ENCODE results near the gene CTIF. TPM values are rescaled to one million over a fixed set of nuclear protein-coding genes. Genes with fewer than 3 reads are reported as not detected.

Gene CTIF
- total and polyA plus RNA-seq, 4 donors = 10.6 to 26.7 (median 12.3) TPM

DNA sequence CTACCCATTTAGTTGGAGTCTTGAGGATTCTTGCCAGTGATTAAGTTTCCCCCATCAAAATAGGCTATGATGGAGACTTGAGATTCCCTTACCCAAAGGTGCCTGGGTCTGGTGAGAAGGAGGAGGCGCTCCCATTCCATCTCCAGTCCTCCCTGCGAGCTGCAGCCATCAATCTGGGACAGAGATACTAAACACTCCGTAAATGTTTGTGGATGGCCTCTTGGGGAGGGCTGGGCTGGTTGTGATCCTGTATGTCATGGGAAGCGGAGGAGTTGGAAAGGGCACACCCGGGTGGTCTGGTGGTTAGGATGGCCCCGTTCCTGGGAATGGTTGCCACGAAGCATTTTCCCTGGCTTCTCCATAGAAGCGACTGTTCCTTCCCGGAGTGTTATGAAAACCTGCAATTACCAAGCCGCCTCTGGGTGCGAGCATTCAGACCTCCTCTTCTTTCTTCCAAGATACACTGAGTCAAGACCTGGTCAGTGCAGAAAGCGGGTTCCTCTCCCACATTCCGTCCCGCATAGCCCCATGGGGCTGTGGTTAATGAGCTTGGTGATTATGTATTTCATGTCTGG, 196.9 kb downstream of the CTIF start (continued):
- TF ChIP-seq, protein P1, sequence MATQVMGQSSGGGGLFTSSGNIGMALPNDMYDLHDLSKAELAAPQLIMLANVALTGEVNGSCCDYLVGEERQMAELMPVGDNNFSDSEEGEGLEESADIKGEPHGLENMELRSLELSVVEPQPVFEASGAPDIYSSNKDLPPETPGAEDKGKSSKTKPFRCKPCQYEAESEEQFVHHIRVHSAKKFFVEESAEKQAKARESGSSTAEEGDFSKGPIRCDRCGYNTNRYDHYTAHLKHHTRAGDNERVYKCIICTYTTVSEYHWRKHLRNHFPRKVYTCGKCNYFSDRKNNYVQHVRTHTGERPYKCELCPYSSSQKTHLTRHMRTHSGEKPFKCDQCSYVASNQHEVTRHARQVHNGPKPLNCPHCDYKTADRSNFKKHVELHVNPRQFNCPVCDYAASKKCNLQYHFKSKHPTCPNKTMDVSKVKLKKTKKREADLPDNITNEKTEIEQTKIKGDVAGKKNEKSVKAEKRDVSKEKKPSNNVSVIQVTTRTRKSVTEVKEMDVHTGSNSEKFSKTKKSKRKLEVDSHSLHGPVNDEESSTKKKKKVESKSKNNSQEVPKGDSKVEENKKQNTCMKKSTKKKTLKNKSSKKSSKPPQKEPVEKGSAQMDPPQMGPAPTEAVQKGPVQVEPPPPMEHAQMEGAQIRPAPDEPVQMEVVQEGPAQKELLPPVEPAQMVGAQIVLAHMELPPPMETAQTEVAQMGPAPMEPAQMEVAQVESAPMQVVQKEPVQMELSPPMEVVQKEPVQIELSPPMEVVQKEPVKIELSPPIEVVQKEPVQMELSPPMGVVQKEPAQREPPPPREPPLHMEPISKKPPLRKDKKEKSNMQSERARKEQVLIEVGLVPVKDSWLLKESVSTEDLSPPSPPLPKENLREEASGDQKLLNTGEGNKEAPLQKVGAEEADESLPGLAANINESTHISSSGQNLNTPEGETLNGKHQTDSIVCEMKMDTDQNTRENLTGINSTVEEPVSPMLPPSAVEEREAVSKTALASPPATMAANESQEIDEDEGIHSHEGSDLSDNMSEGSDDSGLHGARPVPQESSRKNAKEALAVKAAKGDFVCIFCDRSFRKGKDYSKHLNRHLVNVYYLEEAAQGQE (IDR thresholded peaks at IDR 0.05) = no peak
- TF ChIP-seq HNF4A (conservative IDR thresholded peaks at IDR 0.05) = no peak
- no peak for TF ChIP-seq GABPA (IDR thresholded peaks at IDR 0.05 in 1 of 2, conservative IDR thresholded peaks at IDR 0.05 in 1 of 2)
- TF ChIP-seq SP1 (IDR thresholded peaks at IDR 0.05) = no peak
- TF ChIP-seq TAF1 (conservative IDR thresholded peaks at IDR 0.05) = no peak
- TF ChIP-seq YY1 (IDR thresholded peaks at IDR 0.05) = no peak

DNA sequence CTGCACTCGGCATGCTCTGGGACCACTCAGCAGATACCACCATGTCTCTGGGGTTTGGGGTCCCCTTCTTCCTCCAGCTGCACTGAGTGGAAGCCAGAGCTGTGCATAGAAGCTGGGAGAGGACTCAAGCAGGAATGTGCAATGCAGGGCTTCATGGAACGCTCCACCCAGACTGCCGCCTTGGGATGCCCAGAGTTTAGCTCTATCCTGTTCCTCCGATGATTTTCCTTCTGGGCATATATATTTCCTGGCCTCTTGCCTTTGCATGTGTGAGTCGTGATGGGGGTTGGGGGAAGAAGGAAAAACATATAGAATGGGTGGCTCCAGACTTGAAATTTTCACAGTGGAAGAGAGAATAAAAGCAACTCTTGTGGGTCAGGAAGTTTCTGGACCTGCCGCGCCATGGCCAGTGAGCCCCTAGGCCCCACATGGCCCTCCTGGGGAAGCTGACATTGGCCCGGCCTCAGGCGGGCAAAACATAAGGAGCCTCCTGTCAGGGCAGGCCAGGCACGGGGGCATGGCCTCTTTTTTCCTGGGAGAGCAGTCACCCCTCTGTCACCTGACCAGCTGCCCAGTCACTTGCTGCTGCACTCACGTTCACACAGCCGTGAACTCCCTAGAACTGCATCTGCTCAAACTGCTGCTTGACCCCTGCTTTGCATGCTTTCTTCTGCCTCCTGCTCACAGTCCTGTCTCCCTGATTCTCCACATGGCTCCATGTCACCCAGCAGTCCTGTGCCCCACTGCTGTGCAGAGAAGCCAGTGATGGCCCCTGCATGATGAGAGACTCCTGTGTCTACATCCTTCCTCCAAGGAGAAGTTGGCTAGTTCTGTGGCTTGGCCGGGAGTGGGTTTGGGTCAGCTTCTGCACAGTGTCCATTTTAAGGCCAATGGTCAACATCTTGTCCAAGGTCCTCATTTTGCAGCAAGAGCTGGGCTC, 197.8 kb downstream of the CTIF start:
- H3K27me3 ChIP-seq (ENCODE audit: control insufficient read depth in 4 of 4, insufficient read depth in 4 of 4, low read length in 3 of 4) = no peaks in the 10 kb centered on the region

More for the DNA sequence above, 197.8 kb downstream of the CTIF start:
- H3K36me3 ChIP-seq (ENCODE audit: control insufficient read depth in 4 of 4, insufficient read depth in 3 of 4, low read depth in 1 of 4, low read length in 3 of 4) = peaks cover 0 to 8% (median 2%) of the 10 kb centered on the region in 4 donors
- no peak overlapping the region for H3K27ac ChIP-seq (ENCODE audit: low read depth in 1 of 2, low read length in 2 of 2)
- H3K4me1 ChIP-seq (ENCODE audit: control insufficient read depth in 4 of 4, insufficient read depth in 4 of 4, low read length in 3 of 4) = peaks cover 0 to 1% (median 0%) of the 10 kb centered on the region in 4 donors
- H3K4me3 ChIP-seq (ENCODE audit: low read depth in 1 of 3, low read length in 3 of 3) = no peak overlapping the region
- no peaks in the 10 kb centered on the region for H3K9me3 ChIP-seq (ENCODE audit: control insufficient read depth in 4 of 4, low read length in 3 of 4)
- H3K9ac ChIP-seq (ENCODE audit: low read depth in 1 of 2, low read length in 2 of 2) = no peak overlapping the region
- no peak for TF ChIP-seq NR2F2 (IDR thresholded peaks at IDR 0.05)
- no peak for TF ChIP-seq HNF4A (conservative IDR thresholded peaks at IDR 0.05)
- TF ChIP-seq, protein P2, sequence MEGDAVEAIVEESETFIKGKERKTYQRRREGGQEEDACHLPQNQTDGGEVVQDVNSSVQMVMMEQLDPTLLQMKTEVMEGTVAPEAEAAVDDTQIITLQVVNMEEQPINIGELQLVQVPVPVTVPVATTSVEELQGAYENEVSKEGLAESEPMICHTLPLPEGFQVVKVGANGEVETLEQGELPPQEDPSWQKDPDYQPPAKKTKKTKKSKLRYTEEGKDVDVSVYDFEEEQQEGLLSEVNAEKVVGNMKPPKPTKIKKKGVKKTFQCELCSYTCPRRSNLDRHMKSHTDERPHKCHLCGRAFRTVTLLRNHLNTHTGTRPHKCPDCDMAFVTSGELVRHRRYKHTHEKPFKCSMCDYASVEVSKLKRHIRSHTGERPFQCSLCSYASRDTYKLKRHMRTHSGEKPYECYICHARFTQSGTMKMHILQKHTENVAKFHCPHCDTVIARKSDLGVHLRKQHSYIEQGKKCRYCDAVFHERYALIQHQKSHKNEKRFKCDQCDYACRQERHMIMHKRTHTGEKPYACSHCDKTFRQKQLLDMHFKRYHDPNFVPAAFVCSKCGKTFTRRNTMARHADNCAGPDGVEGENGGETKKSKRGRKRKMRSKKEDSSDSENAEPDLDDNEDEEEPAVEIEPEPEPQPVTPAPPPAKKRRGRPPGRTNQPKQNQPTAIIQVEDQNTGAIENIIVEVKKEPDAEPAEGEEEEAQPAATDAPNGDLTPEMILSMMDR (IDR thresholded peaks at IDR 0.05; ENCODE audit: low read depth, low read length, missing input control) = no peak
- no peak for TF ChIP-seq FOXA1 (IDR thresholded peaks at IDR 0.05)
- TF ChIP-seq JUND (IDR thresholded peaks at IDR 0.05) = no peak
- no peak for TF ChIP-seq TAF1 (conservative IDR thresholded peaks at IDR 0.05)
- TF ChIP-seq, protein P1 (IDR thresholded peaks at IDR 0.05) = no peak
- no peak for TF ChIP-seq RAD21 (IDR thresholded peaks at IDR 0.05)
- no peak for TF ChIP-seq RXRA (IDR thresholded peaks at IDR 0.05)
- TF ChIP-seq YY1 (IDR thresholded peaks at IDR 0.05) = no peak
- no peak for TF ChIP-seq HNF4G (IDR thresholded peaks at IDR 0.05)
- no peak for TF ChIP-seq EGR1 (IDR thresholded peaks at IDR 0.05; ENCODE audit: low read depth in 2 of 2)
- TF ChIP-seq GABPA (IDR thresholded peaks at IDR 0.05 in 1 of 2, conservative IDR thresholded peaks at IDR 0.05 in 1 of 2) = no peak
- TF ChIP-seq SP1 (IDR thresholded peaks at IDR 0.05) = no peak
- TF ChIP-seq, protein P3, sequence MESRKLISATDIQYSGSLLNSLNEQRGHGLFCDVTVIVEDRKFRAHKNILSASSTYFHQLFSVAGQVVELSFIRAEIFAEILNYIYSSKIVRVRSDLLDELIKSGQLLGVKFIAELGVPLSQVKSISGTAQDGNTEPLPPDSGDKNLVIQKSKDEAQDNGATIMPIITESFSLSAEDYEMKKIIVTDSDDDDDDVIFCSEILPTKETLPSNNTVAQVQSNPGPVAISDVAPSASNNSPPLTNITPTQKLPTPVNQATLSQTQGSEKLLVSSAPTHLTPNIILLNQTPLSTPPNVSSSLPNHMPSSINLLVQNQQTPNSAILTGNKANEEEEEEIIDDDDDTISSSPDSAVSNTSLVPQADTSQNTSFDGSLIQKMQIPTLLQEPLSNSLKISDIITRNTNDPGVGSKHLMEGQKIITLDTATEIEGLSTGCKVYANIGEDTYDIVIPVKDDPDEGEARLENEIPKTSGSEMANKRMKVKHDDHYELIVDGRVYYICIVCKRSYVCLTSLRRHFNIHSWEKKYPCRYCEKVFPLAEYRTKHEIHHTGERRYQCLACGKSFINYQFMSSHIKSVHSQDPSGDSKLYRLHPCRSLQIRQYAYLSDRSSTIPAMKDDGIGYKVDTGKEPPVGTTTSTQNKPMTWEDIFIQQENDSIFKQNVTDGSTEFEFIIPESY (IDR thresholded peaks at IDR 0.05) = no peak
- TF ChIP-seq, protein P4, sequence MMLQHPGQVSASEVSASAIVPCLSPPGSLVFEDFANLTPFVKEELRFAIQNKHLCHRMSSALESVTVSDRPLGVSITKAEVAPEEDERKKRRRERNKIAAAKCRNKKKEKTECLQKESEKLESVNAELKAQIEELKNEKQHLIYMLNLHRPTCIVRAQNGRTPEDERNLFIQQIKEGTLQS (IDR thresholded peaks at IDR 0.05) = no peak
- TF ChIP-seq, protein P5, sequence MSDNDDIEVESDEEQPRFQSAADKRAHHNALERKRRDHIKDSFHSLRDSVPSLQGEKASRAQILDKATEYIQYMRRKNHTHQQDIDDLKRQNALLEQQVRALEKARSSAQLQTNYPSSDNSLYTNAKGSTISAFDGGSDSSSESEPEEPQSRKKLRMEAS (IDR thresholded peaks at IDR 0.05) = no peak
- no peak for TF ChIP-seq FOXA2 (IDR thresholded peaks at IDR 0.05)
- no peak for DNase-seq (ENCODE audit: low spot score)
- WGBS = 96% methylated on average over 13 of the region's 13 CpGs

Data from liver (tissue), 9 donors.